Esophagus muscularis mucosa (tissue), 3 donors: Measurements from ENCODE around the gene NCK1.

Experiments
- CTCF ChIP-seq, 3 experiments: fragments of 200-600 bp in 2 of 3; fragments of 450-650 bp in 1 of 3; sonication (generic) in 2 of 3; IDR thresholded peaks; one replicate each; pipeline ENCODE4 v1.5.1; 2017 to 2019; ENCODE audit warnings: antibody characterized with exemption in 3 of 3, mild to moderate bottlenecking in 2 of 3, moderate library complexity in 1 of 3
- POLR2A ChIP-seq: fragments of 450-650 bp; IDR thresholded peaks from one replicate; pipeline ENCODE4 v1.6.1; 2017; ENCODE audit warnings: antibody characterized with exemption, moderate library complexity, mild to moderate bottlenecking, low read depth

- TF ChIP-seq POLR2A = no peak
- TF ChIP-seq CTCF (IDR thresholded peaks at IDR 0.05) = no peak
These were observed 95.0 kb downstream of the NCK1 start for GRCh38 chr3:136956971-136957370.
